NCI-H748 treated with DMSO at 0.1 percent for 48 hours (cell line): ENCODE measurements around the gene F12.

Experiments
- DNase-seq: peaks from one replicate; lab custom pipeline; 2025; lab: John Stamatoyannopoulos, UW

The F12 gene

DNA sequence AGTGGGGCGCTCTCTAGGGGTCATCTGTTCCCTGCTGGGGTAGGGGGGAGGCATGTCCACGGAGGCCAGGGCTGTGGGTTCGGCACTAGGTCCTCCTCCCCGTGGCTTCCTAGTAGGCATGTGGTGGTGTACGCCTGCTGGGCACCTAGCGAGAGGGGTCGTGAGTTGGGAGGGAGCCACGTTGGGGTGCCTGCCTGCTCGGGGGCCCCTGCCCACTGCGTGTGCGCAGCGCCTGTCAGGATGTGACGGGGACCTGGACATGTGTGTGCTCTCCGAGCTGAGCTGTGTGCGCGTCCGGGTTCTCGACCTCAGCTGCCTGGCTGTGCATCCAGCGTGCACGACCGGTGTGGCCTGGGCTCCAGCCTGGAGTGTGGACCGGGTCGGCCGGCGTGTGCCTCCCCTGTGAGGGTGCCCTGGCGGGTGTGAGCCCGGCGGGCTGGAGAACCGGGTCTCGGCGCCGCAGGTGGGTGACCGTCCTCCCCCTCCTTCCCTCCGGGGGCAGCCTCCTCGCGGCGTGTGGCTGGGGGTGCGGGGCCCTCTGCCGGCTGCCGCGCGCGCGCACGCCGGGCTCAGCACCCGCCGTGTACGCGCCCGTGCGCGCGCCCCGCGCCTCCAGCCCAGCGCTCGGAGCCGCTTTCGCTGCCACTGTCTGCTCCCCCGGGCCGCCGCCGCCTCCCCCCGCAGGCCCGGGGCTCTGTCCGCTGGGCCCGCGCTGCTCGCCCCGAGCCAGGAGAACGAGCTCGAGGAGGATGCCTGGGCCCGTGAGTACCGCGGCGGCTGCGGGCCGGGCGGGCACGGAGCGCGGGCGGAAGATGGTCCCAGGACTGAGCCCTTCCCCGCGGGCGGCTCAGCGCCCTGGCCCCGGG is 37.1 kb upstream of the F12 start, which contains the start of gene PRR7:
Gene PRR7, plus strand, starts transcription at position 615 of the 866 bp plus-strand sequence. CDS start 8,254 bp downstream, outside the sequence.
- peak; percentile 41 for DNase-seq

DNA sequence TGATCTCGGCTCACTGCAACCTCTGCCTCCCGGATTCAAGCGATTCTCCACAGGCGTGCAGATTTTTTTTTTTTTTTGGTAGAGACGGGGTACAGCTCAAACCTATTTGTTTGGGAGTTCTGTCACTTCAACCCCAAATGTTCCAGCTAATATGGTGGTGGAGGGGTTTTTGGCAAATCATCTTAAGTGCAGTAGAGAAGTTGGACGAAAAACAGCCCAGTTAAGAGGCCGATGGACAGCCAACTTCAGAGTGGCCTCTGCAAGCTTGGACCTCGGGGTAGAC is 36.5 kb upstream of the F12 start:
- no peak for DNase-seq

DNA sequence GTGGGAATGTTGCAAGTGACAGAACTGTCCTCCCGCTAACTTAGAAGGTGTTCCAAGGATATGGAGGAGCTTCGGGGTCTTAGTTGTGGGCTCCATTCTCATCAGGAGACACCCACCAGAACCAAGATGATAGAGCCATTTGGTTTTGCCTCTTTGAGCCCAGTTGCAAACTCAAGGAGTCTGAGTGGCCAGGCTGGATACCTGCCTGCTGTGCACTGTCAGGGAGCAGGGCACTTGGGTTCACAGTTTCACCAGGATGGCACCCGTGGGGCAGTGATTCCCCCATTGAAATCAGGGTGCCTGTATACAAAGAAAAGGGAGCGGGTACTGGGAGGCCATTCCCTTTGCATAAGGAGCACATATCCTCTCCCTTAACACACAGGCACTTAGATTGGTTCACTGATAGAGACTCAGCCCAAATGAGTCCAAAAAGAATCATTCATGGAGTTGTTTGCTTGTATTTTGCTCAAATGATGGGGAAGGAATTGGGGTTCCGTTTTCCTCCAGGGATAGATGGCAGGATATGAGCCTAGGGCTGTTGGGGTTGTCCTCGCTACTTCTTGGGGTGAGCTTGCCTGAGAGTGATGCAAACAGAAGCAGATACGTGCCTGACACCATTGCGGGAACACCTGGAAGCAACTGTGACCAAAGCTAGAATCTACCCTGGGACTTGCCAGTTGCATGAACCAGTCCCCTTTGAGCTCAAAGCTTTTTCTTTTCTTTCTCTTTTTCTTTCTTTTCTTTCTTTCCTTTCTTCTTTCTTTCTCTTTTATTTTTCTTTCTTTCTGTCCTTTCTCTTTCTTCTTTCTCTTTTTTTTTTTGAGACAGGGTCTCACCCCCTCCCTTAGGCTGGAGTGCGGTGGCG is 35.9 kb upstream of the F12 start:
- no peak for DNase-seq

DNA sequence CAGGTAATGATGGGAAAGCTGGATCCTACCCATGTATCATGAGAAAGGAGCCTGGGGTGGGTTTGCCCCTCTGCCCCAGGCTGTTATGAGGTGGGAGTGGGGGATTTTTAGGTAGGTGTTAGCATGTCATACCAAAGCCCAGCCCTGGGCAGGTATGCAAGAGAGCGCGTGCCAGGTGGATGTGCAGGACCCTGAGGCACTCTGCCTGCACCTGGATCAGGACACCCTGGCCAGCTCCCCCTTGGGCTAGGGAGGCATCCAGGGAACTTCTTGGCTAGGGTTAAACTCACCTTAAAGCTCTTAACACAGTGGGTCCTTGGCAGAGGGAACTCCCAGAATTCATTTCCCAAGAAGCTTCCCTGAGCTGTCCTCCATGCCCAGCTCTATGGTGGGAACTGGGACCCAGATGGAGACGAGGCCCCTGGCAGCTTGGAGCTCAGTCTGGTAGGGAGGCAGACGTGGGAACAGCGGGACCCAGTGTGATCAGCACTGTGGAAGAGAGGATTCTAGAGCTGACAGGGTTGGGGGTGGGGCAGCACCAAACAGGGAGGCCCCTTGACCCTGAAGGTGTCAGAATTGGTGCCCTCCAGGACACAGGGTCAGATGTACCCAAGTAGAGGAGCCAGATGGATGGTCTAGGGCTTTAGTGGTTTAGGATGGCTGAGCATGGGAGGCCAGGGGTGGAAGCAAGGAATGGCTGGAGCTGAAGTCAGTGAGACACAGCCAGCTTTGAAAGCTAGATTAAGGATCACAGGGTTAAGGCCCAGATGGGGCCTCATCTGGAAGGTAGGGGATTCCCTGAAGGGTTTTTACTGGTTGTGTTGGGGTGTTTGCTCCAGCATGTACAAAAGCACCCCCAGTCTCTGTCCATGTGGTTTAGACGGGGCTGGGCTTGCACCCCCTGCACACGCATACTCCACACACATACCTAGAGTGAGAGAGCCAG is 35.0 kb upstream of the F12 start:
- no peak for DNase-seq

DNA sequence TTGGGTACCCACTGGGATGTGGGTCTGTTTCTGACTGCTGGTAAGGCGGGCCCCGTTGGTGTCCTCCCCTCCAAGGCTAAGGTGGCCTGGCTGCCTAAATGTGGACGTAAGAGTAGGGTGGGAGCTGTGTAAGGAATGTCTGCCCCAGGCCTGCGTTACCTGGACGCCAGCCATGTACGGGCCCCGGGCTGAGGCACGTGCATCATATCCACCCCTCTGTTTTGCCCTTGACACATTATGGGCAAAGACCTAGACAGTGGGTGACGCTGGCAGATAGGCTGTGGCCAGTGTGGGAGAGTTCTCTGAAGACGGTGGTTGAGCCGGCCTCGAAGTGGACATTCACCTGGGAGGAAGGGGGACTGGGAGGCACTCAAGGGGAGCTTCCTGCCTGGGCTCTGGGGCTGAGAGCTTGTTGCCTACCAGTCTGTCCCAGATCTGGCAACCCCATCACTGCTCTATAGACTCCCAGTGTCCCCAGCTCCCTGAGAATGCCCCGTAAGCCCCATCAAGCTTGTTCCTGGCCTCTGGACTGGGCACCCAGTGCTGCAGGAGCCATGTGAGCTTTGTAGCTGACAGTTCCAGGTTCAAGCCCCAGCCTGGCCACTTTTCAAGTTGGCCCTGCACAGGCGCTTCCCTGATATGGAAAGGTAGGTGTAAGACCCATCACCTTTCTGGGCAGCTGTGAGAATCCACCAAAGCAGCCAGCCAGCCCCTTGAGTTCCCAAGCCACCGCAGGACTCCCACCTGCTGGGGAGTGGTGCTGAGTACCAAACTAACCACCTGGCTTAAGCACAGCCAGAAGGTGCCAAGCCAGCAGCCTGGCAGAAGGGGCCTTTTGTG is 34.0 kb upstream of the F12 start:
- DNase-seq: no peak

DNA sequence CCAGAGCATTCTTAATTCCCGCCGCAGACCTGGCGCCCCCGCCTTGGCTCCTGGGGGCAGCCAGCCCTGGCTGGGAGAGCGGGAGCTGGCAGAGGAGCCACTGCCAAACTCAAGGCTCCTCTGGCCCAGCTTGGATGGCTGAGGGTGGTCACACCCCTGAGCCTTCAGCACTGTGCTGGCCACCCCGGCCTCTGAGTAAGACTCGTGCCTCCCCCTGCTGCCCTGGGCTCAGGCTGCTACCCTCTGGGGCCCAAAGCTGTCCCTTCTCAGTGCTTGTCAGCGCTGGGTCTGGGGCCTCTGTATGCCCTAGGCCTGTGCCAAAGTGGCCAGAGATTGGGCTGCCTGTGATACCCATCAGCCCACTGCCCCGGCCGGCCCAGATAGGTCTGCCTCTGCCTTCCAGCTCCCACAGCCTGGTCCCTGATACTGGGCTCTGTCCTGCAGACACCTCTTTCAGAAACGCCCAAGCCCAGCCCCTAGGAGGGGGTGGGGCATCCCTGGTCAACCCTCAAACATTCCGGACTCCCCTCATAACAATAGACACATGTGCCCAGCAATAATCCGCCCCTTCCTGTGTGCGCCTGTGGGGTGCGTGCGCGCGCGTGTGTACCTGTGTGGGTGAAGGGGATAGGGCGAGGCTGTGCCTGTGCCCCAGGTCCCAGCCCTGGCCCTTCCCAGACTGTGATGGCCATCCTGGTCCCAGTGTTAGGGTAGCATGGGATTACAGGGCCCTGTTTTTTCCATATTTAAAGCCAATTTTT is 32.9 kb upstream of the F12 start:
- no peak for DNase-seq

DNA sequence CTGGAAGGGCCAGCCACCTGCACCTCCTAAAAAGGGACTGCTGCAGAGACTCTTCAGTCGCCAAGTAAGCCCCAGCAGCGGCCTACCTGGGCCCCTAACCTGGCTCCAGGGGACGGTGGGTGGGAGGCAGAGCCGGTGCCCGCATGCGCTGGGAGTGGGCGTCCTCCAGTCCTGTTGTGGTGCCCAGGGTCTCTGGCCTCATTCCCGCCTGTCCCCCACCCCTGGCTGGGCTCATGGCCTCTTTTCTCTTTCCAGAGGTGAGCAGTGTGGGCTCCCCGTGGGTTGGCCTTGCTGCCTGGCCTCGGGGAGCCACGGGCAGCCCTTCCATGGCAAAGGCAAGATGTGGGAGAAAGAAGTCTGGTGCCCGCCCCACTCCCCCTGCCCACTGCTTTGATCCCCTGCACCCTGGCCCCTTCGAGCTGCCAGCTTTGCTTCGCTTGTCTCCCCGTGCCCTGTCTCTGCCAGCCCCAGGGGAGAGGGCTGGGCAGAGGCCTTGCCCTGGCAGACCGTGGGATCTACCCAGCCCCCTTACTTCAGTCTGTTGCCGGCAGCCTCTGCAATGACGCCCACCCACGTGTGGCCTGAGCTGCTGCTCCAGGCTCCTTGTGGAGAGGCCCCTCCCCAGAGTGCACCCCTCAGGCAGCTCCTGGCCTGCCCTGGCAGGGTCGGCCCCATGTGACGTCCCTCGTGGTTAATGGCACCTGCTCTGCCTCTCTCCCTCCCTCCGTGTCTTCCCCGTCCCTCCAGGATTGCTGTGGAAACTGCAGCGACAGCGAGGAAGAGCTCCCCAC is 31.8 kb upstream of the F12 start:
- no peak for DNase-seq

DNA sequence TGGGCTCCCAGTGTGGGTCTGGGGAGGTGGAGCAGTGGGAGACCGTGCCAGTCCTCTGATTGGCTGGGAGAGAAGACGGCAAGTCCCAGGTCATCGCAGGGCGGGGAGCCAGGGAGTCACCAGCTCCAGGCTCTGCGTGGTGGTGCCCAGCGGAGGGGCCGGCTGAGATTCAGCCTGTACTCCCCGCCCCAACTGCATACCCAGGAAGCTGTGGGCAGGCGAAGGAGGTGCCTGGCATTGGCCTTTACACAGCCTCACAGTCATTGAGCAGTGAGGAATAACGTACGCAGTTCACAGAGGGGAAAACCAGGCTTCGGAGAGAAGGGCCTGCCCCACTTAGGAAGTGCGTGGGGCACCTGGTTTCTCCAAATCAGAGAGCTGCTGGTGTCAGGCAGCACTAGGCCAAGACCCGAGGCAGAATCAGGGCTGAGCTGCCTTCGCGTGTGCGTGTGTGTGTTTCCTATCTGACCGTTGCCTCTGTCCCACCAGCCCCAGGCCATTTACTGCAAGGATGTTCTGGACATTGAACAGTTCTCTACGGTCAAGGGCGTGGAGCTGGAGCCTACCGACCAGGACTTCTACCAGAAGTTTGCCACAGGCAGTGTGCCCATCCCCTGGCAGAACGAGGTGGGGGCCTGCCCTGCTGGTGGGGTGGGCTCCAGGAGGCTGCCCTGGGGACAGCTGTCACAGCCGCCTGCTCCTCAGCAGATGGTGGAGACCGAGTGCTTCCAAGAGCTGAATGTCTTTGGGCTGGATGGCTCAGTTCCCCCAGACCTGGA is 31.0 kb upstream of the F12 start:
- DNase-seq: no peak

DNA sequence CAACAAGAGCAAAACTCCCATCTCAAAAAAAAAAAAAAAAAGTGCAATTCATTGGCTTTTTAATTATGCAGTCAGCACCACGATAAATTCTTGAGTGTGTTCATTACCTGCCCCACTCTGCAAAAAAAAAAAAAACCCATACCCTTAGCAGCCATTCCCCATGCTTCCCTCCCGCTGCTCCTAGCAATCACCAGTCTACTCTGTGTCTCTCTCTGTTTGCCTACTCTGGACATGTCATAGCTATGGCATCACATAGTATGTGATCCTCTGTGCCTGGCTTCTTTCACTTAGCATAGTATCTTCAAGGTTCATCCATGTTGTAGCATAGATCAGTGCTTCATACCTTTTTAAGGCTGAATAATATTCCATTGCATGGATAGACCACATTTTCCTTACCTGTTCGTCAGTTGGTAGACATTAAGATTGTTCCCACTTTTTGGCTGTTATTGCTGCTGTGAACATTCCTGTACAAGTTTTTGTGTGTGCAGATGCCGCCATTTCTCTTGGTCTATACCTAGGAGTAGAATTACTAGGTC is 30.2 kb upstream of the F12 start:
- DNase-seq: no peak

DNA sequence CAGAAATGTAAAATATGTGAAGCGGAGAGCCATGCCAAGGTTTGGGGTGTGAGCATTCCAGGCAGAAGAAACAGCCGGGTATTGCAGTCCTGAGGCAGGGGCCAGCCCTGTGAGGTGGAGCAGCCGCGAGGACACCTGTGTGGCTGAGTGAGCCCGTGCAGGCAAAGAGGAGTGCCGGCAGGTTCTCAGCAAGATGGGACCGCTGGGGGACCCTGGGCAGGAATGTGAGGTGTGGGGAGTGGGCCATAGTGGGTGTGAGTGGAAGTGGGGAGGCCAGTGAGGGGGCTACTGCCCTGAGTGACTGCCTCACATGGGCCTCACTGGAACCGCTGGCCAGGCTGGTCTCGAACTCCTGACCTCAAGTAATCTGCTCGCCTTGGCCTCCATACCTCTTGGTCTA is 29.1 kb upstream of the F12 start:
- no peak for DNase-seq

DNA sequence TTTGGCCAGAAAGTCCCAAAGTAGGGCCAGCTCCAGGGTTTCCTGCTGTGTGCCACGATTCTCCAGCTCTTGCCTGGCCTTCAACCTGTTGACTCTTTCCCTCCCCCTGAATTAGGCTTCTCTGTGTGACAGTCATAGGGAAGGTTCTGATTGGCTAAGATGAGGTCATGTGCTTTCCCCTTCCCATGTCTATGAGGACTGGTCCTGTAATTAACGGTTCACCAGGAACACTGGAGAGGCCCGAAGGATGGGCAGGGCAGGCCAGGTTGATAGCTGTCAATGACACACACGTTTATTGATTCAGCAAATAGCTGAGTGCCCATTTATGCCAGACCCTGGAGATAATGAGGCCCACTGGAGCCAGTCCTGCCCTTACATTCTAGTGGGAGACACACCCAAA is 28.3 kb upstream of the F12 start:
- peak; percentile 12 for DNase-seq

DNA sequence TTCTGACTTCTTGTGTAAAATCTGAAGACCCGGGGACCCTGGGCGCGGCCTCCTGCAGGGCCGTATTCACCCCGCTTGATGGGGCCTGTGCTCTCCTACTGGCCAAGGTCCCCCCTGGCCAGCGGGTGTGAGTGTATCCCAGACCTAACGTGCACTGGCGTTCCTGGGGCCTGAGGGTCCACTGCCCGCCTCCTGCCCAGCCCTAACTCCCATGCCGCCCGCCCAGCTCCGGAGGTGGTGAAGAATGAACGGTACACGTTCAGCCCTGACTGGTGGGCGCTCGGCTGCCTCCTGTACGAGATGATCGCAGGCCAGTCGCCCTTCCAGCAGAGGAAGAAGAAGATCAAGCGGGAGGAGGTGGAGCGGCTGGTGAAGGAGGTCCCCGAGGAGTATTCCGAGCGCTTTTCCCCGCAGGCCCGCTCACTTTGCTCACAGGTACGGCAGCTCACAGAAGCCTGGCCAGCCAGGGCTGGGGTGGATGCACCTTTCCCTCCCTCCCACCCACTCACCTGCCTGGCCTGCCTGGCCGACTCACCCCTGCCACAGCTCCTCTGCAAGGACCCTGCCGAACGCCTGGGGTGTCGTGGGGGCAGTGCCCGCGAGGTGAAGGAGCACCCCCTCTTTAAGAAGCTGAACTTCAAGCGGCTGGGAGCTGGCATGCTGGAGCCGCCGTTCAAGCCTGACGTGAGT is 26.6 kb upstream of the F12 start:
- no peak for DNase-seq

DNA sequence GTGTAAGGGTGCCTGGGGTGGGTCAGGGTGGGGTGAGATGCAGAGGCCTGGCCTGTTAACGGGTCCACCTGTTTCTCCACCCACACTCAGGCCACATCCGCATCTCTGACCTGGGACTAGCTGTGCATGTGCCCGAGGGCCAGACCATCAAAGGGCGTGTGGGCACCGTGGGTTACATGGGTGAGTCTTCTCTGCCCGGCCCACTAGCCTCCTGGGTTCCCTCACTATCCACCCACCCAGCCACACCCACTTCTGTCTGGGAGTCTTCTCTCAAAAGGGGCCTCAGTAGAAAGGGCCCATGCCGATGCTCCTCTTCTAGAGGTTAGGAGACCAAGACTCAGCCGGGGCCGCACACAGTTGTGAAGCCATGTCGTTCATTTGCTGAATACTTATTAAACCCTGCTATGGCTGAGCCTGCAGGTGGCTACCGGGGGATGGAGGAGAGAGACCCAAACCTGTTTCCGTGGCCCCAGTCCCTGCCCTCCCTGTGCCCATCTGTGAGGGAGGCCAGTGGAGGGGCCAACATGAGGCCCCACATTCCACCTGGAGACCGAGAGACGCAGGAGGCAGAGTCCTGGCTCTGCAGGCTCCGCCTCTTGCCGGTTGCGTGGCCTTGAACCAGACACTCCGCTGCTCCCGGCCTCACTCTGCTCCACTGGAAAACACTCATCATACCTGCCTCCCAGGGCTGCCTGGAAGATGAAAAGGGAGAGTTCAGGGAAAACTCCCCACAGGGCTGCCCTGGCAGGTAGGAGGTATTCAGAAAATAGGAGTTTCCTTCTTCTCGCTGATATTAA is 25.8 kb upstream of the F12 start:
- no peak for DNase-seq

DNA sequence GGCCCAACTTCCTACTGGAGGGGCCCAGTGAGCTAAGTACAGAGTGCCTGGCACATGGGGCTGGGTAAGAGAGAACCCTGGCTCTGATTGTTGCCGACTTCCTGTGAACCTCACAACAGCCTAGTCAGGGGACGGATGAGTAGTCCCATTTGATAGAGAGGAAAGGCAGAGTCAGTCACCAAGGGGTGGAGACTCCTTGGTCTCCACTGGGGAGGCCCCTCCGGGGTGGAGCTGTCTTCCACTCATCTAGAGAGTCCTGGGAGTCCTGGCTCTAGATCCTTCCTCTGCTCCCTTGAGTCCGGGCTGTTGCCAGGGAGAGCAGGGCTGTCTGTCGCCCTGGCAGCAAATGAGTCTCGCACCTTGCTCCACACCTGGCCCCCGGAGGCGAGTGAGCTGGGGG is 25.1 kb upstream of the F12 start:
- DNase-seq: no peak

DNA sequence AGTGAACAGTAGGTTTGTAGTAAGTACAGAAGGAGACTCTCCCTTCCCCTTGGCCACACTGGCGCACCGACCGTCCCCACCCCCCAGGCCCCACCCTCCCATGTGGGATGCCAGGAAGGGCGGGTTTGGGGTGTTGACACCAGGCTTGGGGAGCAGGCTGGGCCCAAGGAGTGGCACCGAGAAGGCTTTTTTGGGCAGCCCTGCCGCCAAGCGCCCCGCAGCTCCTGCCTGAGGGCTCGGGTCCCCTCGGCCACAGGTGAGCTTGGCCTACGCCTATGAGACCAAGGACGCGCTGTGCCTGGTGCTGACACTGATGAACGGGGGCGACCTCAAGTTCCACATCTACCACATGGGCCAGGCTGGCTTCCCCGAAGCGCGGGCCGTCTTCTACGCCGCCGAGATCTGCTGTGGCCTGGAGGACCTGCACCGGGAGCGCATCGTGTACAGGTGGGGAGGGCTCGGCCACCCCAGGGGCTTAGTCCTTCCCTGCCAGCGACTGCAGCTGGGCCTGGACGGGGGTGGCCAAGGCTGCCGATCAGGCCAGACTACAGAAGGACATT is 24.4 kb upstream of the F12 start:
- DNase-seq: no peak

DNA sequence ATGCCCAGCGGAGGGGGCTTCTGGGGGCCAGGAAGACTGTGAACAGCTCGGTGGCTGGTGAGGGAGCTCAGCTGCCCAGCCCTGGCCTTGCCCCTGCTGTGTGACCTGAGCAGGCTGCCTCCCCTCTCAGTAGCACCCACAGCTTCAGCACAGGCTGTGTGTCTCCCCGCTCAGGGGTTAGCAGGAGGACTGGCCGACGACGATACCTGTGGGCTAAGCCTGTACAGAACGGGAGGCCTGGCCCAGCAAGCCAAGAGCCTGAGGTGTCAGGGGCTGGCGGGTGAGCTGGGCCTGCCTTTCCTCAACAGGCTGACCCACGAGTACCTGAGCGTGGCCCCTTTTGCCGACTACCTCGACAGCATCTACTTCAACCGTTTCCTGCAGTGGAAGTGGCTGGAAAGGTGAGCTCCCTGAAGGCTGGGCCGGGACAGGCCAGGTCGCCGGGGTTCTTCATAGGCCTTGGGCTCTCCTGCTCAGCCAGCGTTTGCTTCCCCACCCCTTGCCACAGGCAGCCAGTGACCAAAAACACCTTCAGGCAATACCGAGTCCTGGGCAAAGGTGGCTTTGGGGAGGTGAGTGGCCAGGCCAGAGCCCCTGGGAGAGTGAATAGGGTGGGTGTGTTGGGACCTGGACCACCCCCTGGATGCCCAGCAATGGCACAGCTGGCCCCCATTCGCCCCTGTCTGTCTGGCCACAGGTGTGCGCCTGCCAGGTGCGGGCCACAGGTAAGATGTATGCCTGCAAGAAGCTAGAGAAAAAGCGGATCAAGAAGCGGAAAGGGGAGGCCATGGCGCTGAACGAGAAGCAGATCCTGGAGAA is 23.7 kb upstream of the F12 start:
- DNase-seq: no peak
